A549 (cell line): ENCODE results near the gene TENM3. TPM values are rescaled to one million over a fixed set of nuclear protein-coding genes. Genes with fewer than 3 reads are reported as not detected.

Experiments
- ATAC-seq, 2 experiments: fragments of 200-7000 bp in 1 of 2; fragments of >200 bp in 1 of 2; cut with Nextera tagmentation in 1 of 2; cut with Tn5 transposase in 1 of 2; 3 replicates each; pipeline versions ENCODE4 v1.8.0 to v1.9.1; 2018 to 2020; ENCODE audit warnings: mild to moderate bottlenecking in 1 of 2, moderate library complexity in 1 of 2
- CTCF ChIA-PET: fragments of 300-600 bp; sonication (Branson Sonifier 250); formaldehyde crosslinking; extraction: SDS; loops from one replicate; lab custom pipeline; 2021; ENCODE audit warnings: antibody characterized with exemption, inconsistent platforms; lab: Yijun Ruan, JAX
- POLR2A ChIA-PET: fragments of 350-600 bp; formaldehyde crosslinking; extraction: SDS; loops from one replicate; lab custom pipeline; 2021; ENCODE audit warnings: antibody characterized with exemption, inconsistent platforms; lab: Yijun Ruan, JAX
- DNase-seq, 2 experiments: peaks; one replicate each; pipeline versions ENCODE4 v3.0.0 to v3.0.0-alpha.2; 2011 to 2016; ENCODE audit warnings: low read depth in 1 of 2, low spot score in 1 of 2
- FAIRE-seq: peaks from 2 replicates; lab custom pipeline; 2011; peaks lifted over from hg19 to GRCh38; lab: Jason Lieb, UNC
- H3K27ac ChIP-seq, 2 experiments: fragments of >200 bp; sonication (Bioruptor Twin); formaldehyde crosslinking; 3 replicates each; pipeline ENCODE4 v1.5.1; 2016 to 2017
- H3K4me1 ChIP-seq: fragments of >200 bp; sonication (Bioruptor Twin); formaldehyde crosslinking; 3 replicates; pipeline ENCODE4 v1.6.1; 2016
- H3K4me2 ChIP-seq: fragments of >200 bp; sonication (Bioruptor Twin); formaldehyde crosslinking; 3 replicates; pipeline ENCODE4 v1.6.1; 2016
- H3K4me3 ChIP-seq: fragments of >200 bp; sonication (Bioruptor Twin); formaldehyde crosslinking; 3 replicates; pipeline ENCODE4 v1.5.1; 2016
- H3K9me3 ChIP-seq: fragments of >200 bp; sonication (Bioruptor Twin); formaldehyde crosslinking; 3 replicates; pipeline ENCODE4 v1.6.1; 2016
- ATOH8 ChIP-seq: fragments of 250-450 bp; sonication (Bioruptor Pico); IDR thresholded peaks from 2 replicates; pipeline ENCODE4 v1.5.0; 2020; ENCODE audit warnings: low read depth, mild to moderate bottlenecking, moderate library complexity
- BCL3 ChIP-seq: fragments of >200 bp; sonication (Bioruptor Twin); formaldehyde crosslinking; IDR thresholded peaks from 3 replicates; pipeline ENCODE4 v1.6.1; 2016
- CBX8 ChIP-seq: fragments of 200-600 bp; sonication (generic); IDR thresholded peaks from 2 replicates; pipeline ENCODE4 v1.6.1; 2016
- CHD4 ChIP-seq: fragments of 200-600 bp; sonication (generic); IDR thresholded peaks from 2 replicates; pipeline ENCODE4 v1.6.1; 2016; ENCODE audit warnings: antibody characterized with exemption, mild to moderate bottlenecking, borderline replicate concordance
- CTCF ChIP-seq: fragments of >200 bp; sonication (Bioruptor Twin); formaldehyde crosslinking; IDR thresholded peaks from 3 replicates; pipeline ENCODE4 v1.5.1; 2016
- ESRRA ChIP-seq: fragments of 150-350 bp; IDR thresholded peaks from 2 replicates; pipeline ENCODE4 v1.6.1; 2014; ENCODE audit warnings: mild to moderate bottlenecking, low read length, borderline replicate concordance
- FOXS1 ChIP-seq: fragments of 250-450 bp; sonication (Bioruptor Pico); IDR thresholded peaks from 2 replicates; pipeline ENCODE4 v1.5.0; 2020; ENCODE audit warnings: mild to moderate bottlenecking, moderate library complexity
- HMGXB4 ChIP-seq: fragments of 250-450 bp; sonication (Bioruptor Pico); IDR thresholded peaks from 2 replicates; pipeline ENCODE4 v1.5.0; 2021; ENCODE audit warnings: mild to moderate bottlenecking, moderate library complexity, borderline replicate concordance
- HOXA7 ChIP-seq: fragments of 250-450 bp; sonication (Bioruptor Pico); IDR thresholded peaks from 2 replicates; pipeline ENCODE4 v1.5.0; 2020; ENCODE audit warnings: mild to moderate bottlenecking, moderate library complexity
- JUN ChIP-seq, 2 experiments: fragments of >200 bp; sonication (Bioruptor Twin); formaldehyde crosslinking; IDR thresholded peaks; 2 replicates in 1 of 2; 3 replicates in 1 of 2; pipeline ENCODE4 v1.6.1; 2016 to 2017
- JUNB ChIP-seq: fragments of >200 bp; sonication (Bioruptor Twin); formaldehyde crosslinking; IDR thresholded peaks from 2 replicates; pipeline ENCODE4 v1.6.1; 2016
- KDM5A ChIP-seq: fragments of 200-600 bp; sonication (generic); IDR thresholded peaks from 2 replicates; pipeline ENCODE4 v1.6.1; 2016; ENCODE audit warnings: antibody characterized with exemption, mild to moderate bottlenecking
- NFE2L2 ChIP-seq: fragments of 150-350 bp; conservative IDR thresholded peaks from 2 replicates; pipeline ENCODE4 v1.6.1; 2014; ENCODE audit warnings: low read length
- NPAS2 ChIP-seq: fragments of 250-450 bp; sonication (Bioruptor Pico); IDR thresholded peaks from 2 replicates; pipeline ENCODE4 v1.8.0; 2022; ENCODE audit warnings: mild to moderate bottlenecking, moderate library complexity, borderline replicate concordance
- PHF8 ChIP-seq: fragments of 200-600 bp; sonication (generic); IDR thresholded peaks from 2 replicates; pipeline ENCODE4 v1.6.1; 2016; ENCODE audit warnings: low read depth, mild to moderate bottlenecking, antibody characterized with exemption, moderate library complexity, borderline replicate concordance
- POLR2AphosphoS2 ChIP-seq: conservative IDR thresholded peaks from 2 replicates; pipeline ENCODE4 v1.6.1; 2012; ENCODE audit warnings: low read length, improper control_type of control experiment, inconsistent platforms
- RARB ChIP-seq: fragments of 250-450 bp; sonication (Bioruptor Pico); IDR thresholded peaks from 2 replicates; pipeline ENCODE4 v1.8.0; 2021; ENCODE audit warnings: mild to moderate bottlenecking, moderate library complexity
- REST ChIP-seq: fragments of 200-600 bp; sonication (generic); IDR thresholded peaks from 2 replicates; pipeline ENCODE4 v1.6.1; 2016; ENCODE audit warnings: antibody characterized with exemption, mild to moderate bottlenecking, moderate library complexity
- RFX5 ChIP-seq: fragments of 450-650 bp; IDR thresholded peaks from 2 replicates; pipeline ENCODE4 v1.7.1; 2014; ENCODE audit warnings: antibody characterized with exemption, mild to moderate bottlenecking, moderate library complexity
- RNF2 ChIP-seq: fragments of 200-600 bp; sonication (generic); IDR thresholded peaks from 2 replicates; pipeline ENCODE4 v1.6.1; 2016; ENCODE audit warnings: low read depth, mild to moderate bottlenecking, antibody characterized with exemption, moderate library complexity, borderline replicate concordance
- SREBF2 ChIP-seq: fragments of 450-650 bp; IDR thresholded peaks from 2 replicates; pipeline ENCODE4 v1.6.1; 2014; ENCODE audit warnings: mild to moderate bottlenecking, moderate library complexity
- TP53 ChIP-seq: fragments of 250-450 bp; sonication (Bioruptor Pico); IDR thresholded peaks from 2 replicates; pipeline ENCODE4 v1.5.0; 2021; ENCODE audit warnings: mild to moderate bottlenecking, moderate library complexity
- USF2 ChIP-seq: fragments of 450-650 bp; IDR thresholded peaks from 2 replicates; pipeline ENCODE4 v1.6.1; 2014; ENCODE audit warnings: antibody characterized with exemption
- ZC3H11A ChIP-seq: fragments of 450-650 bp; IDR thresholded peaks from 2 replicates; pipeline ENCODE4 v1.6.1; 2014; ENCODE audit warnings: antibody characterized with exemption, mild to moderate bottlenecking
- ZFP36 ChIP-seq: fragments of 450-650 bp; IDR thresholded peaks from 2 replicates; pipeline ENCODE4 v1.6.1; 2014; ENCODE audit warnings: borderline replicate concordance; ENCODE audit not compliant: partially characterized antibody
- ZNF302 ChIP-seq: fragments of 250-450 bp; sonication (Bioruptor Pico); IDR thresholded peaks from 2 replicates; pipeline ENCODE4 v1.9.0; 2021; ENCODE audit warnings: inconsistent platforms, mild to moderate bottlenecking, moderate library complexity
- WGBS: methylation state at CpG from one replicate; pipeline ENCODE4 v1.1.6; 2017; ENCODE audit errors: missing lambda C conversion rate; 5-methylcytosine and 5-hydroxymethylcytosine counted together
- polyA plus RNA-seq, 4 experiments: library from polyadenylated mRNA; depleted of rRNA in 3 of 4; stranded (reverse); fragments of >200 nt; fragmentation: RNase III in 1 of 4; extraction: RNeasy Plus Mini Kit Qiagen cat#74134 plus additional on column Dnase treatment in 1 of 4; gene quantifications; 2 replicates in 3 of 4; 3 replicates in 1 of 4; pipeline ENCODE4 v1.2.3, GENCODE V29; 2011 to 2017

Gene TENM3
- polyA plus RNA-seq, 2 of the 4 experiments (the other 2 are of a cell fraction): 2.4 to 7.3 TPM

GRCh38 chr4:182754895-182755294, 511.7 kb downstream of the TENM3 start:
- no peak for FAIRE-seq
- H3K27ac ChIP-seq: no peak overlapping the region
- no peaks in the 10 kb centered on the region for H3K4me1 ChIP-seq
- TF ChIP-seq RNF2 (no peak), ESRRA (no peak), CTCF (no peak), JUN (IDR thresholded peaks at IDR 0.05) (no peak), KDM5A (no peak), ATOH8 (CRISPR knock-in tag) (no peak), RFX5 (no peak), CBX8 (no peak), RARB (CRISPR knock-in tag) (no peak), BCL3 (no peak), TP53 (CRISPR knock-in tag) (no peak), JUNB (no peak), NPAS2 (CRISPR knock-in tag) (no peak), SREBF2 (no peak)
- CTCF ChIA-PET: no interaction called here
- H3K4me2 ChIP-seq: no peak overlapping the region
- no peak overlapping the region for H3K4me3 ChIP-seq
- POLR2A ChIA-PET: no interaction called here
- 53% methylated on average over 5 of the region's 5 CpGs for WGBS
- H3K9me3 ChIP-seq: no peaks in the 10 kb centered on the region
- no peak for ATAC-seq
- DNase-seq: no peak

GRCh38 chr4:182756161-182756690, 513.0 kb downstream of the TENM3 start:
- ATAC-seq: no peak
- WGBS: 47% methylated on average over 6 of the region's 6 CpGs
- H3K4me3 ChIP-seq: no peak overlapping the region
- H3K9me3 ChIP-seq: no peaks in the 10 kb centered on the region
- POLR2A ChIA-PET: no interaction called here
- no peak overlapping the region for H3K4me2 ChIP-seq
- CTCF ChIA-PET: no interaction called here
- H3K4me1 ChIP-seq: no peaks in the 10 kb centered on the region
- FAIRE-seq: no peak
- H3K27ac ChIP-seq: no peak overlapping the region
- no peak for DNase-seq
- no peak for TF ChIP-seq NFE2L2
- TF ChIP-seq ZNF302 (CRISPR knock-in tag): no peak
- TF ChIP-seq PHF8: no peak
- no peak for TF ChIP-seq CBX8
- no peak for TF ChIP-seq HOXA7
- no peak for TF ChIP-seq ATOH8 (CRISPR knock-in tag)
- no peak for TF ChIP-seq TP53 (CRISPR knock-in tag)
- TF ChIP-seq ZFP36: no peak
- no peak for TF ChIP-seq REST
- no peak for TF ChIP-seq USF2
- no peak for TF ChIP-seq SREBF2
- TF ChIP-seq ZC3H11A: no peak
- TF ChIP-seq JUN (IDR thresholded peaks at IDR 0.05): no peak
- TF ChIP-seq POLR2AphosphoS2: no peak
- no peak for TF ChIP-seq FOXS1 (CRISPR knock-in tag)
- TF ChIP-seq CHD4: no peak
- TF ChIP-seq HMGXB4 (CRISPR knock-in tag): no peak
